ENCODE measurements around the gene ETV3.

DNA sequence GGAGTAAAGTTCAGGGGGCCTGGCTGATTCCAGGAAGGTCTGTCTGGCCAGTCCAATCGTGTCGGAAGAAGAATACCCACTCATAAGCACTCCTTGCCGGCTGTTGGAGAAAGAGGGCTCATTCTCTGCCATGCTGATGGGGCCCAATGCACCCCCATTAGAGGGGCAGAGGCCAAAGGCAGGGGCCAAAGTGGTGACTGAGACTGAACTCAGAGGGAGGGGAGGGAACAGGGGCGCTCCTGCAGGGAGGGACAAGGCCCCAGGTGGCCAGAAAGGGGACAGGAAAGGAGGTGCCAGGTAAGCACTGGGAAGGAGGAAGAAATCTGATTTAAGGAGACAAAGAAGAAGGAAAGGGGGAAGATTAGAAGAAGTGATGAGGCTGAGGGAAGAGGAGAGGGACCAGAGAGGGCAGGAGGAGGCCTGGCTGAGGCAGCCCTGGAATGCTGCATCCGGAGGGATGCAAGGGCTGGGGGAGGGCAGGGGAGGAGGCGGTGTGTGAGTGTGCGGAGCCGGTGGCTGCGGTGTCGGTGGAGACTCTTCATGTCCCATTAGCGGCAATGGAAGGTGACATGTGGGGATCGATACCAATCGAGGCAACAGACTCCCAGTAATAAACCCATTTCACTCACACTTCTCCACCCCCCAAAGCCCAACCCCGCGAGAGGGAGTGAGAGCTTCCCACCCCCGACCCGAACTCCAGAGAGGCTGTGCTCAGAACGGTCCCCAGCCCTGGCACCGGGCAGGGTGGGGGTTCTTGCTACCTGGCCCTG is 26.6 kb downstream of the ETV3 start:
- TF ChIP-seq EZH2phosphoT487 (IDR thresholded peaks at IDR 0.05; ENCODE audit: insufficient read depth, low read depth) (no peak), EZH2 (IDR thresholded peaks at IDR 0.05; ENCODE audit: insufficient read depth, poor library complexity, severe bottlenecking) (no peak)

Data from GM23248 (cell line).